Amniotic stem cell (primary cell): ENCODE data around the gene PLA2G4D.

Source experiments
- DNase-seq: peaks from one replicate; lab custom pipeline; 2025; lab: John Stamatoyannopoulos, UW

Gene PLA2G4D

GRCh38 chr15:42094512-42094963 lies at the start of gene PLA2G4D:
PLA2G4D (minus strand) TSS chr15:42094562; CDS start chr15:42094459, 103 bp downstream.
- no peak for DNase-seq

- DNase-seq, result no peak
Measured at GRCh38 chr15:42143356-42143755, 49.0 kb upstream of the PLA2G4D start.

- no peak for DNase-seq
Measured at GRCh38 chr15:42141795-42142667, 47.7 kb upstream of the PLA2G4D start.

- no peak for DNase-seq
Measured at GRCh38 chr15:42141246-42141645, 46.9 kb upstream of the PLA2G4D start.

GRCh38 chr15:42140383-42141070 lies 46.2 kb upstream of the PLA2G4D start:
- DNase-seq, result no peak

- DNase-seq, result no peak
Measured at GRCh38 chr15:42139596-42139995, 45.2 kb upstream of the PLA2G4D start.

GRCh38 chr15:42138968-42139386 lies 44.6 kb upstream of the PLA2G4D start:
- DNase-seq, result no peak

- DNase-seq, result no peak
Measured at GRCh38 chr15:42138411-42138810, 44.0 kb upstream of the PLA2G4D start.

- DNase-seq, result peak; percentile 16
Measured at GRCh38 chr15:42137461-42138261, 43.3 kb upstream of the PLA2G4D start.

GRCh38 chr15:42136513-42136912 lies 42.2 kb upstream of the PLA2G4D start:
- no peak for DNase-seq

- no peak for DNase-seq
Measured at GRCh38 chr15:42135351-42135750, 41.0 kb upstream of the PLA2G4D start.

GRCh38 chr15:42134617-42135245 lies 40.4 kb upstream of the PLA2G4D start:
- no peak for DNase-seq

- no peak for DNase-seq
Measured at GRCh38 chr15:42133886-42134502, 39.6 kb upstream of the PLA2G4D start.

GRCh38 chr15:42133356-42133755 lies 39.0 kb upstream of the PLA2G4D start:
- DNase-seq, result no peak

- DNase-seq, result no peak
Measured at GRCh38 chr15:42131826-42132806, 37.8 kb upstream of the PLA2G4D start.

GRCh38 chr15:42131006-42131405 lies 36.6 kb upstream of the PLA2G4D start:
- no peak for DNase-seq

- no peak for DNase-seq
Measured at GRCh38 chr15:42130246-42130986, 36.1 kb upstream of the PLA2G4D start.

- DNase-seq, result no peak
Measured at GRCh38 chr15:42129364-42129763, 35.0 kb upstream of the PLA2G4D start.

GRCh38 chr15:42128476-42128875 lies 34.1 kb upstream of the PLA2G4D start:
- DNase-seq, result no peak
